Mononuclear cell (primary cell): ENCODE measurements around the gene KCNG1. TPM values are rescaled to one million over a fixed set of nuclear protein-coding genes. Genes with fewer than 3 reads are reported as not detected.

Source experiments
- H3K27me3 ChIP-seq: 2 replicates; pipeline ENCODE4 v1.6.0; 2011; ENCODE audit warnings: low read length, control low read depth; ENCODE audit not compliant: insufficient read depth
- H3K4me1 ChIP-seq: 2 replicates; pipeline ENCODE4 v1.5.1; 2011; ENCODE audit warnings: mild to moderate bottlenecking, low read length, control low read depth; ENCODE audit not compliant: insufficient read depth
- H3K4me3 ChIP-seq: 2 replicates; pipeline ENCODE4 v1.5.1; 2011; ENCODE audit warnings: mild to moderate bottlenecking, low read length, moderate library complexity
- H3K9me3 ChIP-seq: 2 replicates; pipeline ENCODE4 v1.5.1; 2011; ENCODE audit warnings: low read depth, mild to moderate bottlenecking, control low read depth, low read length
- total RNA-seq: library from RNA; depleted of rRNA; stranded (reverse); fragments of >200 nt; gene quantifications from one replicate; pipeline ENCODE4 v1.2.3, GENCODE V29; 2012

The KCNG1 gene
- total RNA-seq, 1 donor: 2.3 TPM

DNA sequence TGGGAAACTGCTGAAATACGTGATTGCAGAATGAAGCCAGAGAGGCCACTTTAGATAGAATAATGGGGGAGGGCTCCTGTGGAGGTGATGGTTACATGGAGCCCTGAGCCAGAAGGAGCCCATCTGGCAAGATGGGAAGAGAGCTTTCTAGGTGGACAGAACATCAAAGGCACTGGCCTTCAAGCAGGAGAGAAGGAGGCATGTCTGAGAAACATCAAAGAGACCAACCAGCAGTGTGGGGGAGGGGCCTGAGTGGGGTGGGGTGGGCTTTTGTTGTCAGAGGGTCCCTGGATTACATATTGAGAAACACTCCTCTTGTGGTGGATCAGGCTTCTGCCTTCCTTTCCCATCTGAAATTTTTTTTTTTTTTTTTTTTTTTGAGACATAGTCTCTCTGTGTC is 1.9 kb upstream of the KCNG1 start:
- peaks cover 4% of the 10 kb centered on the region for H3K4me1 ChIP-seq
- H3K4me3 ChIP-seq: no peak overlapping the region
- peaks cover 41% of the 10 kb centered on the region for H3K27me3 ChIP-seq
- no peaks in the 10 kb centered on the region for H3K9me3 ChIP-seq

DNA sequence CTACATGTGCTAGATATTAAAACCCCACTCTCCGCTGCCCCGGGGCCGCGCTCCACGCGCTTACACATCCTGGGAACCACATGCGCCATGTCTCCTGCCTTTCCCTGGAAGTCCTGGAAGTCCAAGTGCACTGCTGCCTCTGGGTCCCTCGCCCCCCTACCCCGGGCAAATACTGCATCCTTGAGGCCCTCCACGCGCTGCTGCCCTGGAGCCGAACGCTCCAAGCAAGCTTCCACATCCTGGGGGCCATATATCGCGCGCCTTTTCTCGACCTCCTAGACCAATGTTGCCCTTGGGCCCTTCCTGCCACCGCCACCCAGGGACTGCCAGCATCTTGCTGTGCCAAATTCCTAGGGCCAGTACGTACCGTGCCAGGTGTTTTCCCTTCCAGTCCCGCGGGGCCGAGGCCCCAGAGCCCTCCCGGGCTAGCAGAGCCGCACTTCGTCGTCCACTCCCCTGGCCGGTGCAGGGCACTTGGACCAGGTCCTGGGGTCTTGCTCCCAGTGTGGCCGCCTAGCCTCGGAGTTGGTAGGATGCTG is 779 bp upstream of the KCNG1 start:
- Histone ChIP-seq H3K4me3 (no peak overlapping the region), H3K9me3 (no peaks in the 10 kb centered on the region), H3K27me3 (peaks cover 39% of the 10 kb centered on the region), H3K4me1 (peaks cover 4% of the 10 kb centered on the region)

DNA sequence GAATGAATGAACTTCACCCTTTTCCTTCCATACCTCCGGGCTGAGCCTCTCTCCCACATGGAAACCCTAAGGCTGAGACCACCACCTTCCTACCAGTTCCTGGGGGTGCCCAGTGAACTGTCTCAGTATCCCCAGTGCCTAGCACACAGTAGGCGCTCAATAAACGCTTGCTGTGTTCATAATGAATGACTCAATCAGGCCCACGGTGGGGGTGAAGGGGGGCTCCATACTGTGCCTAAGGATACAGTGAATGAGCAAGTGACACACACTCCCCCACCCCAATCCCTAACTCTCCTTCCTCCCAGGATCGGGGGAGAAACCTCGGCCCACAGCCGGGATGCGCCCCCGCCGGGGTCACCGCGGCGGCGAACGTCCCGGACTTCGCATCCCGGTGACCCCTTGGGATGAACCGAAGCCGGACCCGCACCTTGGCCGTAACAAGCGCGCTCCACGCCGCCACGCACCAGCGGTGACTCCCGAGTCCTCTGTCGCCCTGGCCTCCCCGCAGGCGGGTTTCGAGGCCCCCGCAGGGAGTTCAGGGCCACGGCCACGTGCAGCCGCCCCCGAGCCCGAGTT is 592 bp downstream of the KCNG1 start:
- H3K9me3 ChIP-seq: no peaks in the 10 kb centered on the region
- peaks cover 4% of the 10 kb centered on the region for H3K4me1 ChIP-seq
- H3K4me3 ChIP-seq: peak overlapping the region; percentile 16
- H3K27me3 ChIP-seq: peaks cover 33% of the 10 kb centered on the region

DNA sequence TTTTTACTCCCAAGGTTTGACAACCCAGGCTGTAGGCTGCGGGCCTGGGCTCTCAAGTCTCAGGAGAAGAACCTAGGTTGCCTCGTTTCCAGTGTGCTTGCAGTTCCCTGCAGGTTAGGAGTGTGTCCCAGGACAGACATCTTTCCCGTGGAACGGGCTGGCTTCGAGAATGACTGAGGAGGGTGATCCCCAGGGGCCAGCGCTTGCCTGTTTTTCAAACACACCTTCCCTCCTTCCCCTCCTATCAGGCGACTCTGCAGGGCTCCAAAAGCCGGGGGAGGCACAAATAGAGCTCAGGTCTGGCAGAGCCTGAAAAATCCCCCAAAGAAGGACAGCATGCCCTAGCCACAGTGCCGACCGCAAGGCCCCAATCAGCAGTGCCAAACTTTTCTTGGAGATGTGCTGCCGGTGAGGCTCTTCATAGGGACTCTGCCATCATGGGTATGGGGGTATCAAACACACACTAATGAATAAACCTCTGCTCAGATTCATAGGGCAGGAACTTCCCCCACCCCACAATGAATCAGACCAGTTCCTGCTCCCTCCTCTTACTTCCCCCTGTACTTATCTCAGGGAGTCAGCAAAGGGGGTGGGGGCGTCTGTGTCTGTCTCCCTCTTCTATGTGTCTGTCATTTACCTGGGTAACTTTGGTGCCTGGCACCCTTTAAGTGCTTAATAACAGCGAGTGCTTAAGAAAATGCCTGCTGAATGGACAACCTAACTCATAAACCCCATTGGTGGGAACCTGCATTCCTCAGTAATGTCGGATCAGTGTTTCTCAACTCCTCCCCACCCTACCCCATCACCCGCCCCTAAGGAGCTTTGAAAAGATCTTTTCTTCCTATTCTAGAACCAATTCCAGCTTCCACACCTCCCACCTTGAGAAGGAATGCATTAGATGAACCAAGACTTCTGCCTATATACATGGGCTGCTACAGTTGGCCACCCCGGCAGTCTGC is 1.6 kb downstream of the KCNG1 start:
- Histone ChIP-seq H3K27me3 (peaks cover 30% of the 10 kb centered on the region), H3K4me3 (no peak overlapping the region), H3K9me3 (no peaks in the 10 kb centered on the region), H3K4me1 (peaks cover 4% of the 10 kb centered on the region)

DNA sequence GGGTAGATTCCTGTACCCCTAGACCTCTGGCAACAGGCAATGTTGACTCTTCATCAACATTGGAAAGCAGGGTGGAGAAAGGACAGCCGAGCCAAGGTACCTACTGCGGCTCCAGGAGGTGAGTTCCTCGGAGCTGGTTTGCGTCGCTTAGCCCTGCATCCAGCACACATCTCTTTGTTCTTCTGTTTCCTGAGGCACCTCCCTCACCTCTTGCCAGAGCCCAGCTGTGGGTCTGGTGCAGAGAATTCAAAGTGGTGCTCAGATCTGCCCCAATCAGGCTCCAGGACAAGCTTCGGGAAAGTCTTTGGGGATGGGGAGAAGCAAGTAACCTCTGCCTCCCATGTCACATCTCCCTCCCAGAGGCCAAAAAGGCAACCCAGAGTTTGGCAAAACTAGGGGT is 2.2 kb downstream of the KCNG1 start:
- Histone ChIP-seq H3K4me1 (peaks cover 4% of the 10 kb centered on the region), H3K9me3 (no peaks in the 10 kb centered on the region), H3K4me3 (no peak overlapping the region), H3K27me3 (peaks cover 30% of the 10 kb centered on the region)

DNA sequence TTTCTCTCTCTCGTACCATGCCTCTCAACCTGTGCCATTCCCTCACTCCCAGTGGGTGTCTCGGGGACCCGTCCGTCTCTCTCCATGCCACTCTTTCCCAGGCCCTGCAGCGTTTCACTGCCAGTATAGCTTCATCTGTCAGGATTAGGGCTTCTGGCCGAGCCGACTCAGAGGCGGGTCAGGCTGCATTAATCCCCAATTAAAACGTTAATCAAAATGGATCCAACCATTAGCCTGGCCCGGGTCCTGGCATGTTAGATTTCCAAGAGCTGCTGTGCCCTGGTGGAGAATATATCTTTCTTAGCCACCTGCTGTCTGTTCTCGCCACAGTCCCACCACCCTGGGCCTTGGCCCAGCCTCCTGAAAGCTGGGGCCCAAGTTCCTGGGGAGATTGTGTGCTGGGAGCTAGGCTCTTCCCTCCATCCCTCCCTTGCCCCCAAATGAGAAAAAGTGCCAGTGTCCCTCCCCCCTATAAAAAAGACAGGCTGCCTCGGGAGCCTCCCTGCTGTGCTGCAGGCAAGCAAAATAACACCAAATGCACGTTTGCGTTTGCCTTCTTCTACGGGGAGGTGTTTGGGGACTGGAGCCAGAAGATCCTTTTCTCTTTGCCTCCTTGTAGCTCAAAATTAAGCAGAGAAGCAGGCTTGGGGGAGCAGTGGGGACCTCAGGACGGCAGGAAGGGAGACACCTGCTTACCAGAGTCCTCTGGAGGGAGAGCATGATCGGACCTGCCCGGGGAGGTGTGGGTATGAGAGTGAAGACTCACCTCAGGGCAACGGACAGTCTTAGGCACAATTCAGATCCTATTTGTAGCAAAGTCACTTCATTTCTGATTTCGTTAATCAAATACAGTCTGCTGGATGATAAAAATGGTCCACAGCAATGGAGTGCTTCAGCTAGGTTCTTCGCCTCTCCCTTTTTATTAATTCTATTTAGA is 3.0 kb downstream of the KCNG1 start:
- Histone ChIP-seq H3K4me1 (peaks cover 4% of the 10 kb centered on the region), H3K9me3 (no peaks in the 10 kb centered on the region), H3K4me3 (no peak overlapping the region), H3K27me3 (peaks cover 30% of the 10 kb centered on the region)

DNA sequence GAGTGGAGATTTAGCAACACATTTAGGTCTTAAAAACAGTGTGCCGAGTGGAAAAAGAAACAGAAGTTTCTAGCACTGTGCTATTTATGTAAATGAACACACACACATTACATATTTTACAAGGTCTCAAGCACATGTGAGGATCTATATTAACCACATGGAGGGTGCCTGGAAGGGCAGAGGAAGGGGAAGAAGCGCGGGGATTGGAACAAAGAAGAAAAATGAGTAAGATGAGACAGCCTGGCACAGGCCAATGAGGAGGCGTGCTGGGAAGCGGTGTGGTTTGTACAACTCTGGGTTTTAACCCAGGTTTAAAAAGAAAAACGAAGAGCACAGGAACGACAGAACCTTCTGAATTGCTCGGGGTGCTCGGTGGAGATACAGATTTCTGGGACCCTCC is 5.7 kb downstream of the KCNG1 start:
- H3K27me3 ChIP-seq: peaks cover 16% of the 10 kb centered on the region
- no peak overlapping the region for H3K4me3 ChIP-seq
- no peaks in the 10 kb centered on the region for H3K4me1 ChIP-seq

DNA sequence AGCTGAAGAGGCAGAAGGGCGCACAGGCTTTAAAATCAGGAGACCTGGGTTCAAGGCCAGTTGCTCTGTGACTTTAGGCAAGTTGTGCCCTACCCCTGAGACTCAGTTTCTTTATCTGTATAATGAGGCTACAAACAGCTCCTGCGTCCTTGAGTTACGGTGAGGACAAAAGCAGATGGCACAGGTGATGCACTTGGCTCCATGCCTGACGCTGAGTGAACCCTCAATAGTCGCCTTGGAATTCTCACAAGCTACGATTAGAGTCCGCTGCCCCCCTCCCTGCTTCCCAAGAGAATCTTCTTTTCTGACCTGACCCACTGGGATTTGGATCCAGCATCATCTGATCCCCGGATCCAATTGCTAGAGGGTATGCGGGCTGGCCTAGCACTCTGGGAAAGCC is 6.4 kb downstream of the KCNG1 start:
- H3K27me3 ChIP-seq: peaks cover 11% of the 10 kb centered on the region
- H3K9me3 ChIP-seq: no peaks in the 10 kb centered on the region

More for the DNA sequence above, 5.7 kb downstream of the KCNG1 start:
- H3K9me3 ChIP-seq: no peaks in the 10 kb centered on the region

DNA sequence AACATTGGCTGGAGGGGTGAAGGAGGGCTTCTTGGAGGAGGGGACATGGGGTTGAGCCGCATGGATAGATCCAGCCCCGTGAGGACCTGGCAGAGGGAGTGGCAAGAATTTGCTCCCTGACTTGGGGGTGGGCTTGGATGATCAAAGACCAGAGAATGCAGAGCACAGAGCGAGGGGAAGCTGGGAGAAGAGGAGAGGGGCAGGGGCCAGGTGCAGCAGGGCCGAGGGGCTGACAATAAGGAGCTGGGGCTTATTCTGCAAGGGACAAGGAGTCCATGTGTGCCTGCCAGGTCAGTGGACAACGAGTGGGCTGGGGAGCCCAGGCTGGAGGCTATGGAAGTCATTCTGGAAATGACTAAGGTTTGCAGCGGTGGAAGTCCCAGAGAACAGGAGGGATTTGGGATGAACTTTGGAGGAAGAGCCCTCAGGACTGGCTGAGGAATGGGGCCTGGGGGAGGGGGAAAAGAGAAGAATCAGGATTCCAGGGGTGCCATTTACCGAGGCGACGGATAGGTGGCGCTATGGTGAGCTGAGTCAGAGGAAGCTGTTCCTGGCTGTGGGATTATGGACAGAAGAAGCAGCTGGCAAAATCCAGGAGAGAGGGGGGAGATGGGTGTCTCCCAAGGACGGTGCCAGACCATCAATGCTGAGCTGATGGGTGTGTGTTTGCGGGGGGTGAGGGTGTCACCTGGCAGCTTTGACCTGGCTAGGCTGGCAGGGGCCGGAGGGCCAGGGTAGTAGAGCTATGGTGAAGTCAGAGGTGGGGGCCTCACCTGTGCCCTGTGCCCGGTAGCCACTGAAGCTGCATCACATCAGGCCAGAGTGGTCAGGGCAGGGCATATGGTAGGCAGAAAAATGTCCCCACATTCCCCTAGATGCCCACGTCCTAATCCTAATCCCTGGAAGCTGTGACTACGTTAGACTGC is 7.8 kb downstream of the KCNG1 start:
- no peaks in the 10 kb centered on the region for H3K9me3 ChIP-seq
- H3K27me3 ChIP-seq: no peaks in the 10 kb centered on the region
- no peaks in the 10 kb centered on the region for H3K4me1 ChIP-seq
- no peak overlapping the region for H3K4me3 ChIP-seq

More for the DNA sequence above, 6.4 kb downstream of the KCNG1 start:
- Histone ChIP-seq H3K4me3 (no peak overlapping the region), H3K4me1 (no peaks in the 10 kb centered on the region)

DNA sequence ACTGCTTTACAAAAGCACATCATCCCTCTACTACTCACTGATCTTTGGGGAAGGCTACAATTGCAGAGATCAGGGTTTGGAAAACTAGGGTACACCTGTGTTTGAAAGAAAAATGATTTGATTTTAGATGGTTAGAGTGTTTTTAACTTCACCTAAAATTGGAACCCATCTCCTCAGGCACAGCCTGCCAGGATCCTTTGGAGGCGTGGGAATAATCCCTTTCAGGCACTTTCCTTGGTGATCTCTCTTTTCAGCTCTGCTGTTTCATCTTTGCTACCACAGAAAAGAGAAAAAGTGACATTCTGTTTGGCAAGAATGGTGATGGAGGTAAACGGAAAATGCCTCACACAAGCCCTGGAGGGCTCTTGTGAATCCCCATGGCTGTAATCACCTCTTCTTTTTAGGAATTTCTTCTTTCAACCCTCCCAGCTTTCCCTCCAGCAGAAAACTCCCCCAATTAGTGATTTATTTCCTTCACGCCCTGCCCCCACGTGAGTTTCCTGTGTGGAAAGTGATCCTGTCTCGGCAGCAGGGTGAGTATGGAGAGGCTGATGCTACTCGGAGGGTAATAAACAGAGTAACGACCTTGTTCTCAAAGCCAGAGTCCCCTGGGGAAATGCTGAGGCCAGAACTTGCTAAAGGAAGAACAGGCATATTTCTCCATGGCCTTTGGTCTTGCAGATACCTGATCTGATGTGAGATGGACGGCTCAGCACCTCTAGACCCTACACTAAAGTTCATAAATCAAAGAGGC is 9.2 kb downstream of the KCNG1 start:
- Histone ChIP-seq H3K9me3 (no peaks in the 10 kb centered on the region), H3K4me3 (no peak overlapping the region), H3K4me1 (no peaks in the 10 kb centered on the region), H3K27me3 (no peaks in the 10 kb centered on the region)

DNA sequence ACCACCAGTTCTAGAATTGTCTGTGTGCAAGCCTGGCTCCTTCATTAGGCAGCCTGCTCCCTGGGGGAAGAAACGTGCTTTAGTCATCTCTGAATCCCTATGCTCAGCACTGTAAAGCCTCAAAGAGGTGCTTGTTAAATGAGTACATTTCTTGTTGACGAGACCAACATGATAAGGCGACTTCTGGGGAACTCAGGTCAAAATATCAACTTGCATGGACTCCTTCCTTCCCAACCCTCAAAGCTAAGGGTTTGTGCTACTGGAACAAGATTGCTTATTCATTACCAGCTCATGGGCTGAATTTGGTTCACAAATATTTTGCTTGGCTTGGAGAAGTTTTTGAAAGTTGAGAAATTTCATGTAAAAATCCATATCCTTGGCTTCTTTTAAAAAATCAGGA is 10.6 kb downstream of the KCNG1 start:
- H3K4me1 ChIP-seq: no peaks in the 10 kb centered on the region

DNA sequence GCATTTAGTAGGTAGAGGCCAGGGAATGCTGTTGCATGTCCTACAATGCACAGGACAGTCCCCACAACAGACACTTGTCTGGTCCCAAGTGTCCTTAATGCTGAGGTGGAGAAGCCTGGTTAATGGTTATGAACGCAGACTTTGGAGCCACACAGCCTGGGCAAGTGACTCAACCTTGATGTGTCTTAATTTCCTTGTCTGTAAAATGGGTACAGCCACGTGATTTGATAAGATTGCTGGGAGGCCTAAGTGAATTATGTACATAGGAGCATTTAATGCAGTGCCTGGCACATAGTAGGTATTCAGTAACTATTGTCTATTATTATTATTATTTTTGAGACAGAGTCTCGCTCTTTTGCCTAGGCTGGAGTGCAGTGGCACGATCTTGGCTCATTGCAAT is 11.4 kb downstream of the KCNG1 start:
- H3K4me1 ChIP-seq: no peaks in the 10 kb centered on the region
- no peaks in the 10 kb centered on the region for H3K9me3 ChIP-seq
- H3K27me3 ChIP-seq: no peaks in the 10 kb centered on the region
- no peak overlapping the region for H3K4me3 ChIP-seq

More for the DNA sequence above, 10.6 kb downstream of the KCNG1 start:
- Histone ChIP-seq H3K4me3 (no peak overlapping the region), H3K9me3 (no peaks in the 10 kb centered on the region), H3K27me3 (no peaks in the 10 kb centered on the region)

DNA sequence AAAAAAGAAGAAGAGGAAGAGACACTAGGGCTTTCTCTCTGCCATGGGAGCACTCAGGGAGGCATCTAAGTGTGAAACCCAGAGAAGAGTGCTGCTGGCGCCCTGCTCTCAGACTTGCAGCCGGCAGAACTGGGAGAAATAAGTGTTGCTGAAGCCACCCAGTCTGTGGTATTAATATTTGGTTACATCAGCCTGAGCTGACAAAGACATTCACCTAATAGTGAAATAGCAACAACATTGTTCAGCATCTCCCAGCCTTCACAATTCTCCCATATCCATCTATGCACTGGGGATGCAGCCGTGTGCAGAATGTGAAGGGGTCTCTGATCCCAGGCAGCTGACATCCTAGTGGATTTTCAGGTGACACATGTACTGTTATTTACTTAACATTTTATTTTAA is 12.0 kb downstream of the KCNG1 start:
- Histone ChIP-seq H3K4me1 (no peaks in the 10 kb centered on the region), H3K9me3 (no peaks in the 10 kb centered on the region), H3K4me3 (no peak overlapping the region), H3K27me3 (no peaks in the 10 kb centered on the region)
